RWPE2 (cell line): ENCODE measurements around the gene METTL24.
"Not testable (repeated sequence)": the region's sequence is repeated elsewhere in the genome, so short reads cannot be mapped to it uniquely, and the experiment has no call there.

Source experiments
- ATAC-seq: fragments of 200-7000 bp; cut with Tn5 transposase; 3 replicates; pipeline ENCODE4 v1.9.1; 2021; ENCODE audit warnings: low read depth
- DNase-seq: peaks from one replicate; pipeline ENCODE4 v3.0.0-alpha.2; 2020; ENCODE audit warnings: low spot score
- H3K27ac ChIP-seq: fragments of 450-650 bp; 2 replicates; pipeline ENCODE4 v1.5.1; 2017; ENCODE audit warnings: mild to moderate bottlenecking; ENCODE audit not compliant: poor library complexity, severe bottlenecking
- H3K27me3 ChIP-seq: fragments of 250-450 bp; sonication (Bioruptor Pico); 2 replicates; pipeline ENCODE4 v1.5.1; 2021; ENCODE audit warnings: mild to moderate bottlenecking, moderate library complexity; ENCODE audit not compliant: insufficient read depth, poor library complexity, severe bottlenecking
- H3K36me3 ChIP-seq: fragments of 250-450 bp; sonication (Bioruptor Pico); 2 replicates; pipeline ENCODE4 v1.5.1; 2020; ENCODE audit warnings: low read depth, mild to moderate bottlenecking, moderate library complexity
- H3K4me1 ChIP-seq: fragments of 250-450 bp; sonication (Bioruptor Pico); 2 replicates; pipeline ENCODE4 v1.5.1; 2021; ENCODE audit warnings: mild to moderate bottlenecking, moderate library complexity; ENCODE audit not compliant: insufficient read depth, poor library complexity, severe bottlenecking
- H3K4me3 ChIP-seq: fragments of 250-450 bp; sonication (Bioruptor Pico); 2 replicates; pipeline ENCODE4 v1.5.1; 2021; ENCODE audit warnings: mild to moderate bottlenecking, moderate library complexity; ENCODE audit not compliant: severe bottlenecking
- H3K9me3 ChIP-seq: fragments of 250-450 bp; sonication (Bioruptor Pico); 2 replicates; pipeline ENCODE4 v1.5.1; 2021; ENCODE audit warnings: mild to moderate bottlenecking, moderate library complexity; ENCODE audit not compliant: severe bottlenecking
- CTCF ChIP-seq: fragments of 450-650 bp; IDR thresholded peaks from one replicate; pipeline ENCODE4 v1.5.1; 2017; ENCODE audit warnings: mild to moderate bottlenecking, moderate library complexity; ENCODE audit not compliant: poor library complexity, severe bottlenecking

Gene METTL24

GRCh38 chr6:110283657-110284056 lies 74.5 kb downstream of the METTL24 start:
- H3K27ac ChIP-seq: no peak overlapping the region
- H3K4me1 ChIP-seq: no peaks in the 10 kb centered on the region
- peaks cover 11% of the 10 kb centered on the region for H3K27me3 ChIP-seq
- H3K36me3 ChIP-seq: no peaks in the 10 kb centered on the region
- DNase-seq (no peak), ATAC-seq (no peak)
- no peaks in the 10 kb centered on the region for H3K9me3 ChIP-seq
- no peak for TF ChIP-seq CTCF
- no peak overlapping the region for H3K4me3 ChIP-seq

DNA sequence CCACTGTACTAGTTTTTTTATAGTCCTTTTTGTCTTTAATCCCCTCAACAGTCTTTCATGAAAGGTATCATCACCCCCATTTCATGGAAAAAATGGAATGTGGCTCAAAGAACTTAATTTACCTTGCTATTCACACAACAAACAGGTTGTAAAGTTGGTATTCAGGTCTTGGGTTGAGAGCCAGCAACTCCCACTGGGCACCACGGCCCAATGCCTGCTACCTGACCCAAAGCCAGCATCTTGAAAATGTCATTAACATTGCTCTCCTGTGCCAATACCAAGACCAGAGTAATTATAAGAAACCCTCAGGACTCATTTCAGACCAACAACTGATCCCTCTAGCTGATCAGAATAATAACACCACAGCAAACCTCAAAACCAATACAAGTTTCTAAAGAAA lies 75.7 kb downstream of the METTL24 start:
- no peaks in the 10 kb centered on the region for H3K4me1 ChIP-seq
- no peak overlapping the region for H3K27ac ChIP-seq
- TF ChIP-seq CTCF: no peak
- DNase-seq (no peak), ATAC-seq (no peak)
- no peaks in the 10 kb centered on the region for H3K9me3 ChIP-seq
- no peak overlapping the region for H3K4me3 ChIP-seq
- H3K27me3 ChIP-seq: peaks cover 11% of the 10 kb centered on the region
- no peaks in the 10 kb centered on the region for H3K36me3 ChIP-seq

DNA sequence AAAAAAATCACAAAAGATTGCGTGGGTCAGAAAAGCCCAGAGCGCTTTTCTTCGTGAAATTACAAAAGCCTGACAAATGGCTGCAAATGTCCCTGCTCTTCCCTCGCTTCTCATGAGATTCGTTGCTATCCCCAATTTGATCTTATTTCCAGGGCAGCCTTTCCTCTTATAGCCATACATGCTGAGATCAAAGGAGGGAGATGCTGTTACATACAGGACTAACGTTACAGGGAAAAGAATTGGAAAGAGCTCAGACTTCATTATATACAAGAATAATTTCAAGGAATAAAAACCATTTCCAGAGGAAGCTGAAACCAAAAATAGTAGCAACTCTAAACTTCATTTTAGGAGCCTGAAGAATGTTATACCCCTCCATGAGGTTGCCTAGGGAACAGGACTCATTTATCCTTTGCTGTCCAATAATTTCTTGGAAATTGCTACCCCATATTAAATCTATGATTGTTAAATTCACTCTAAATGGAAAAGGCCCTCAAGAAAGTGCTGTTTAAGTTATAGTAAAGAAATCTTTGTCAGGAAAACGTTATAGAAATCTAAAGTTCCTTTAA lies 81.0 kb downstream of the METTL24 start:
- H3K36me3 ChIP-seq: no peaks in the 10 kb centered on the region
- H3K4me3 ChIP-seq: no peak overlapping the region
- no peak overlapping the region for H3K27ac ChIP-seq
- H3K9me3 ChIP-seq: no peaks in the 10 kb centered on the region
- H3K4me1 ChIP-seq: no peaks in the 10 kb centered on the region
- peaks cover 9% of the 10 kb centered on the region for H3K27me3 ChIP-seq
- no peak for ATAC-seq
- no peak for DNase-seq
- TF ChIP-seq CTCF: no peak

GRCh38 chr6:110272781-110273180 lies 85.4 kb downstream of the METTL24 start:
- DNase-seq, H3K4me3 ChIP-seq, H3K9me3 ChIP-seq, ATAC-seq, H3K27ac ChIP-seq, H3K36me3 ChIP-seq, H3K4me1 ChIP-seq: not testable (repeated sequence)
- peaks cover 12% of the 10 kb centered on the region for H3K27me3 ChIP-seq

DNA sequence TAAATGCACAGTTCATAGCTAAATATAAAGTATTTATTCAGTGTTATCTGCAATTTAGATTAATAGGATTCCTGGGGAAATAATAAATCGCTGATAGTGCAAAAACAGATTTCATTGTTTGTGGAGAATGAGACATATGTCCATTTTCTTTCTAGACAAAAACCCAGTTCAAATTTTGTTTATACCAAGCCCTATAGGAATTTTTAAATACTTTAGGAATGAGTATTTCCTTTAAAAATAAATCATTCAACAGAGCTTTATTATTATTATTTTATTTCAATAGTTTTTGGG lies 86.5 kb downstream of the METTL24 start:
- Histone ChIP-seq H3K27me3 (peaks cover 12% of the 10 kb centered on the region), H3K27ac (no peak overlapping the region), H3K4me3 (no peak overlapping the region), H3K4me1 (no peaks in the 10 kb centered on the region), H3K9me3 (no peaks in the 10 kb centered on the region), H3K36me3 (no peaks in the 10 kb centered on the region)
- ATAC-seq (no peak), DNase-seq (no peak)
- no peak for TF ChIP-seq CTCF

- peaks cover 12% of the 10 kb centered on the region for H3K27me3 ChIP-seq
- H3K4me1 ChIP-seq: no peaks in the 10 kb centered on the region
- no peaks in the 10 kb centered on the region for H3K9me3 ChIP-seq
- no peaks in the 10 kb centered on the region for H3K36me3 ChIP-seq
- DNase-seq: no peak
- no peak for TF ChIP-seq CTCF
- no peak overlapping the region for H3K27ac ChIP-seq
- no peak for ATAC-seq
- H3K4me3 ChIP-seq: no peak overlapping the region
Measured at GRCh38 chr6:110270165-110270564, 88.0 kb downstream of the METTL24 start.
